CD4-positive, alpha-beta T cell (primary cell): ENCODE results near the gene UBE2E3. TPM values are rescaled to one million over a fixed set of nuclear protein-coding genes. Genes with fewer than 3 reads are reported as not detected.
"Not testable (repeated sequence)": the region's sequence is repeated elsewhere in the genome, so short reads cannot be mapped to it uniquely, and the experiment has no call there.

Source experiments
- ATAC-seq: fragments of 200-7000 bp; cut with Tn5 transposase; one replicate; pipeline ENCODE4 v1.10.0; 2022; ENCODE audit warnings: mild to moderate bottlenecking; ENCODE audit not compliant: poor library complexity
- CTCF ChIA-PET: fragments of 350-600 bp; sonication (Branson Sonifier 250); formaldehyde crosslinking; loops from one replicate; lab custom pipeline; 2021; ENCODE audit warnings: antibody characterized with exemption, inconsistent platforms; lab: Charles Lee
- POLR2A ChIA-PET: fragments of 350-600 bp; sonication (Branson Sonifier 250); formaldehyde crosslinking; loops from one replicate; lab custom pipeline; 2021; ENCODE audit warnings: antibody characterized with exemption, inconsistent platforms; lab: Charles Lee
- DNase-seq, 14 experiments: peaks; one replicate each; pipeline ENCODE4 v3.0.0-alpha.2; 2013 to 2020; ENCODE audit warnings: mixed read lengths in 2 of 14
- H3K27ac ChIP-seq, 2 donors: one replicate each; pipeline versions ENCODE4 v1.5.1 to v1.7.0; 2013; ENCODE audit warnings: low read length in 2 of 2, low read depth in 1 of 2, mild to moderate bottlenecking in 1 of 2
- H3K27me3 ChIP-seq, 2 experiments: 1 replicate in 1 of 2; 2 replicates in 1 of 2; pipeline versions ENCODE4 v1.6.1 to v1.7.0; 2013; ENCODE audit warnings: low read length in 2 of 2, control low read depth in 1 of 2, mild to moderate bottlenecking in 1 of 2, moderate library complexity in 1 of 2; ENCODE audit not compliant: insufficient read depth in 2 of 2, control insufficient read depth in 1 of 2
- H3K36me3 ChIP-seq: one replicate; pipeline ENCODE4 v1.6.1; 2013; ENCODE audit warnings: low read length, control low read depth; ENCODE audit not compliant: insufficient read depth
- H3K4me1 ChIP-seq: one replicate; pipeline ENCODE4 v1.6.1; 2013; ENCODE audit warnings: low read length, control low read depth; ENCODE audit not compliant: insufficient read depth
- H3K4me3 ChIP-seq: one replicate; pipeline ENCODE4 v1.5.1; 2013; ENCODE audit warnings: mild to moderate bottlenecking, low read length, moderate library complexity
- H3K9me3 ChIP-seq, 2 experiments: 1 replicate in 1 of 2; 2 replicates in 1 of 2; pipeline versions ENCODE4 v1.6.1 to v1.7.0; 2013; ENCODE audit warnings: low read length in 2 of 2, mild to moderate bottlenecking in 2 of 2, control low read depth in 1 of 2, moderate library complexity in 1 of 2; ENCODE audit not compliant: control insufficient read depth in 1 of 2, insufficient read depth in 1 of 2
- H3K27ac Mint-ChIP-seq: one replicate; pipeline ENCODE4 v1.8.0; 2020; ENCODE audit warnings: mixed read lengths
- H3K27me3 Mint-ChIP-seq: one replicate; pipeline ENCODE4 v1.8.0; 2021; ENCODE audit warnings: mixed read lengths
- H3K36me3 Mint-ChIP-seq: one replicate; pipeline ENCODE4 v1.8.0; 2021; ENCODE audit warnings: low read depth, mixed read lengths
- H3K4me1 Mint-ChIP-seq: one replicate; pipeline ENCODE4 v1.8.0; 2021; ENCODE audit warnings: low read depth, mixed read lengths
- H3K4me3 Mint-ChIP-seq: one replicate; pipeline ENCODE4 v1.8.0; 2020; ENCODE audit warnings: mild to moderate bottlenecking, mixed read lengths
- H3K9me3 Mint-ChIP-seq: one replicate; pipeline ENCODE4 v1.8.0; 2020; ENCODE audit warnings: mixed read lengths
- CTCF ChIP-seq: fragments of 200-600 bp; IDR thresholded peaks from one replicate; pipeline ENCODE4 v1.8.0; 2022; ENCODE audit warnings: antibody characterized with exemption, mild to moderate bottlenecking
- intact Hi-C, 2 experiments: fragments of 100-400 bp; cut with DNase I in 1 of 2; cut with micrococcal nuclease in 1 of 2; formaldehyde crosslinking; loops; one replicate each; pipeline versions ENCODE4 v1.15.1 to v1.9.0; 2023 to 2025; cut with DNase I, micrococcal nuclease
- total RNA-seq, 174 experiments: library from RNA in 2 of 174; stranded (reverse) in 2 of 174; gene quantifications; one replicate each; pipeline ENCODE4 v1.2.3 and lab custom pipeline; 2021 to 2026

The UBE2E3 gene
- total RNA-seq, 2 experiments from 2014 or later = 20.5 TPM

- Mint-ChIP-seq H3K27me3 (no peaks in the 10 kb centered on the region), H3K4me3 (no peak overlapping the region), H3K4me1 (peaks cover 31% of the 10 kb centered on the region), H3K9me3 (no peaks in the 10 kb centered on the region), H3K36me3 (no peaks in the 10 kb centered on the region), H3K27ac (no peak overlapping the region)
- ATAC-seq = no peak
- Histone ChIP-seq H3K27ac (no peak overlapping the region), H3K27me3 (no peaks in the 10 kb centered on the region), H3K36me3 (no peaks in the 10 kb centered on the region), H3K9me3 (no peaks in the 10 kb centered on the region), H3K4me1 (no peaks in the 10 kb centered on the region), H3K4me3 (no peak overlapping the region)
- TF ChIP-seq CTCF = no peak
- intact Hi-C loops = no loop called here
- DNase-seq = no peak
- POLR2A ChIA-PET = no interaction called here
- CTCF ChIA-PET = interaction anchor here (0.9 kb wide), 1 partner anchor 21 kb away, joined by 3 read pairs; no protein-coding TSS in a partner anchor
Measured at GRCh38 chr2:181037922-181038321, 57.5 kb downstream of the UBE2E3 start.

GRCh38 chr2:181038796-181039195, 58.4 kb downstream of the UBE2E3 start:
- H3K9me3 ChIP-seq = no peaks in the 10 kb centered on the region
- TF ChIP-seq CTCF = no peak
- no peak overlapping the region for H3K27ac ChIP-seq
- DNase-seq (no peak), ATAC-seq (no peak)
- intact Hi-C loops = no loop called here
- no peaks in the 10 kb centered on the region for H3K27me3 Mint-ChIP-seq
- no peak overlapping the region for H3K27ac Mint-ChIP-seq
- ChIA-PET CTCF (interaction anchor here (0.7 kb wide), 1 partner anchor 29 kb away, joined by 4 read pairs; no protein-coding TSS in a partner anchor), POLR2A (no interaction called here)
- H3K4me3 ChIP-seq = no peak overlapping the region
- H3K4me3 Mint-ChIP-seq = no peak overlapping the region
- H3K27me3 ChIP-seq = no peaks in the 10 kb centered on the region
- H3K4me1 Mint-ChIP-seq = peaks cover 31% of the 10 kb centered on the region
- no peaks in the 10 kb centered on the region for H3K9me3 Mint-ChIP-seq
- H3K36me3 Mint-ChIP-seq = no peaks in the 10 kb centered on the region
- H3K4me1 ChIP-seq = no peaks in the 10 kb centered on the region
- H3K36me3 ChIP-seq = no peaks in the 10 kb centered on the region

GRCh38 chr2:181040839-181041238, 60.4 kb downstream of the UBE2E3 start:
- H3K4me3 ChIP-seq, H3K36me3 Mint-ChIP-seq, H3K9me3 ChIP-seq, H3K27me3 Mint-ChIP-seq, ATAC-seq, DNase-seq, H3K36me3 ChIP-seq, H3K27ac Mint-ChIP-seq, POLR2A ChIA-PET, intact Hi-C loops, H3K4me1 ChIP-seq, H3K9me3 Mint-ChIP-seq, H3K27ac ChIP-seq, H3K4me3 Mint-ChIP-seq, H3K27me3 ChIP-seq: not testable (repeated sequence)
- peaks cover 28% of the 10 kb centered on the region for H3K4me1 Mint-ChIP-seq
- CTCF ChIA-PET = interaction anchor here (0.7 kb wide), 1 partner anchor 11 kb away, joined by 4 read pairs; no protein-coding TSS in a partner anchor

GRCh38 chr2:181041661-181042060, 61.3 kb downstream of the UBE2E3 start:
- ChIA-PET CTCF (interaction anchor here (0.7 kb wide), 1 partner anchor 12 kb away, joined by 4 read pairs; no protein-coding TSS in a partner anchor), POLR2A (no interaction called here)
- H3K4me1 Mint-ChIP-seq = peaks cover 19% of the 10 kb centered on the region
- H3K27me3 Mint-ChIP-seq = no peaks in the 10 kb centered on the region
- H3K27ac Mint-ChIP-seq = no peak overlapping the region
- Histone ChIP-seq H3K27ac (no peak overlapping the region), H3K27me3 (no peaks in the 10 kb centered on the region), H3K36me3 (no peaks in the 10 kb centered on the region), H3K4me3 (no peak overlapping the region), H3K4me1 (no peaks in the 10 kb centered on the region), H3K9me3 (no peaks in the 10 kb centered on the region)
- intact Hi-C loops = no loop called here
- DNase-seq = no peak
- TF ChIP-seq CTCF = no peak
- no peaks in the 10 kb centered on the region for H3K9me3 Mint-ChIP-seq
- H3K36me3 Mint-ChIP-seq = no peaks in the 10 kb centered on the region
- no peak overlapping the region for H3K4me3 Mint-ChIP-seq
- ATAC-seq = no peak
